ENCODE measurements around the gene VDR. TPM values are rescaled to one million over a fixed set of nuclear protein-coding genes. Genes with fewer than 3 reads are reported as not detected.

Gene VDR
- total RNA-seq, 1 donor from 2014 or later, result 4.6 TPM

GRCh38 chr12:47863985-47864384 lies 40.8 kb downstream of the VDR start:
- Mint-ChIP-seq H3K36me3 (ENCODE audit: low read depth) (no peaks in the 10 kb centered on the region), H3K27ac (ENCODE audit: unreplicated experiment) (no peak overlapping the region), H3K4me3 (ENCODE audit: unreplicated experiment) (no peak overlapping the region), H3K4me1 (ENCODE audit: low read depth) (peaks cover 10% of the 10 kb centered on the region), H3K27me3 (ENCODE audit: low read depth) (no peaks in the 10 kb centered on the region), H3K9me3 (ENCODE audit: low read depth) (no peaks in the 10 kb centered on the region)
- no peak for TF ChIP-seq CTCF (IDR thresholded peaks at IDR 0.05)
- no peak for DNase-seq (ENCODE audit: low spot score)

- no peak for TF ChIP-seq CTCF (IDR thresholded peaks at IDR 0.05)
- Mint-ChIP-seq H3K4me1 (ENCODE audit: low read depth) (peaks cover 10% of the 10 kb centered on the region), H3K4me3 (ENCODE audit: unreplicated experiment) (no peak overlapping the region), H3K27ac (ENCODE audit: unreplicated experiment) (no peak overlapping the region), H3K27me3 (ENCODE audit: low read depth) (no peaks in the 10 kb centered on the region), H3K36me3 (ENCODE audit: low read depth) (no peaks in the 10 kb centered on the region), H3K9me3 (ENCODE audit: low read depth) (no peaks in the 10 kb centered on the region)
- no peak for DNase-seq (ENCODE audit: low spot score)
Observed at GRCh38 chr12:47863467-47863866, 41.3 kb downstream of the VDR start.

- Mint-ChIP-seq H3K9me3 (ENCODE audit: low read depth) (no peaks in the 10 kb centered on the region), H3K27ac (ENCODE audit: unreplicated experiment) (no peak overlapping the region), H3K4me3 (ENCODE audit: unreplicated experiment) (no peak overlapping the region), H3K27me3 (ENCODE audit: low read depth) (no peaks in the 10 kb centered on the region), H3K36me3 (ENCODE audit: low read depth) (no peaks in the 10 kb centered on the region), H3K4me1 (ENCODE audit: low read depth) (peaks cover 6% of the 10 kb centered on the region)
- DNase-seq (ENCODE audit: low spot score), result no peak
- no peak for TF ChIP-seq CTCF (IDR thresholded peaks at IDR 0.05)
Observed at GRCh38 chr12:47862881-47863280, 41.9 kb downstream of the VDR start.

- H3K4me3 Mint-ChIP-seq (ENCODE audit: unreplicated experiment), result no peak overlapping the region
- H3K27me3 Mint-ChIP-seq (ENCODE audit: low read depth), result no peaks in the 10 kb centered on the region
- no peak overlapping the region for H3K27ac Mint-ChIP-seq (ENCODE audit: unreplicated experiment)
- TF ChIP-seq CTCF (IDR thresholded peaks at IDR 0.05), result no peak
- H3K4me1 Mint-ChIP-seq (ENCODE audit: low read depth), result no peaks in the 10 kb centered on the region
- no peak for DNase-seq (ENCODE audit: low spot score)
- no peaks in the 10 kb centered on the region for H3K9me3 Mint-ChIP-seq (ENCODE audit: low read depth)
- H3K36me3 Mint-ChIP-seq (ENCODE audit: low read depth), result no peaks in the 10 kb centered on the region
Observed at GRCh38 chr12:47862167-47862750, 42.5 kb downstream of the VDR start.

GRCh38 chr12:47860873-47861272 lies 43.9 kb downstream of the VDR start:
- no peak overlapping the region for H3K4me3 Mint-ChIP-seq (ENCODE audit: unreplicated experiment)
- no peaks in the 10 kb centered on the region for H3K9me3 Mint-ChIP-seq (ENCODE audit: low read depth)
- no peak for TF ChIP-seq CTCF (IDR thresholded peaks at IDR 0.05)
- H3K4me1 Mint-ChIP-seq (ENCODE audit: low read depth), result no peaks in the 10 kb centered on the region
- no peaks in the 10 kb centered on the region for H3K36me3 Mint-ChIP-seq (ENCODE audit: low read depth)
- H3K27me3 Mint-ChIP-seq (ENCODE audit: low read depth), result no peaks in the 10 kb centered on the region
- H3K27ac Mint-ChIP-seq (ENCODE audit: unreplicated experiment), result no peak overlapping the region
- DNase-seq (ENCODE audit: low spot score), result no peak
